Right atrium auricular region (tissue), 2 donors: Measurements from ENCODE around the gene VPS4A. TPM values are rescaled to one million over a fixed set of nuclear protein-coding genes. Genes with fewer than 3 reads are reported as not detected.

Experiments used
- DNase-seq: peaks from one replicate; pipeline ENCODE4 v3.0.0-alpha.2; 2019; ENCODE audit warnings: low spot score
- H3K27ac ChIP-seq, 2 donors: fragments of 200-600 bp; sonication (generic); 1 replicate in 1 of 2; 2 replicates in 1 of 2; pipeline ENCODE4 v1.5.1; 2016 to 2019
- H3K27me3 ChIP-seq, 2 donors: fragments of 200-600 bp; sonication (generic); one replicate each; pipeline versions ENCODE4 v1.5.1 to v1.6.0; 2017 to 2019
- H3K36me3 ChIP-seq: fragments of 200-600 bp; sonication (generic); one replicate; pipeline ENCODE4 v1.5.1; 2016
- H3K4me1 ChIP-seq, 2 donors: fragments of 200-600 bp; sonication (generic); one replicate each; pipeline versions ENCODE4 v1.5.1 to v1.6.0; 2017 to 2019
- H3K4me3 ChIP-seq, 2 donors: fragments of 200-600 bp; sonication (generic); 1 replicate in 1 of 2; 2 replicates in 1 of 2; pipeline ENCODE4 v1.5.1; 2017 to 2019; ENCODE audit warnings: mild to moderate bottlenecking in 1 of 2, moderate library complexity in 1 of 2
- H3K9me3 ChIP-seq, 2 donors: fragments of 200-600 bp; sonication (generic); one replicate each; pipeline ENCODE4 v1.5.1; 2019
- CTCF ChIP-seq, 2 donors: fragments of 200-600 bp; sonication (generic); IDR thresholded peaks; one replicate each; pipeline ENCODE4 v1.5.1; 2019; ENCODE audit warnings: antibody characterized with exemption in 2 of 2
- total RNA-seq, 2 donors: library from RNA; depleted of rRNA; stranded (reverse); fragments of >200 nt; gene quantifications; one replicate each; pipeline ENCODE4 v1.1.0, GENCODE V29; 2016

Gene VPS4A
- total RNA-seq, 2 donors from 2014 or later = 25.4 to 36.4 TPM

GRCh38 chr16:69309316-69309715 is 1.8 kb upstream of the VPS4A start:
- Histone ChIP-seq H3K27ac (no peak overlapping the region), H3K27me3 (no peaks in the 10 kb centered on the region), H3K4me1 (peaks cover 0 to 21% of the 10 kb centered on the region in 2 donors), H3K4me3 (no peak overlapping the region), H3K9me3 (no peaks in the 10 kb centered on the region), H3K36me3 (no peaks in the 10 kb centered on the region)
- TF ChIP-seq CTCF (IDR thresholded peaks at IDR 0.05) = no peak
- DNase-seq = no peak

- DNase-seq = no peak
These were observed 610 bp downstream of the VPS4A start for GRCh38 chr16:69311533-69312387.

GRCh38 chr16:69313469-69313868 is 2.3 kb downstream of the VPS4A start:
- no peak overlapping the region for H3K27ac ChIP-seq
- peaks cover 29% of the 10 kb centered on the region for H3K36me3 ChIP-seq

More at GRCh38 chr16:69311533-69312387, 610 bp downstream of the VPS4A start:
- Histone ChIP-seq H3K27me3 (no peaks in the 10 kb centered on the region), H3K27ac (peak overlapping the region; percentile 82 to 89), H3K4me1 (peaks cover 0 to 21% of the 10 kb centered on the region in 2 donors), H3K4me3 (peak overlapping the region; percentile 87 to 92), H3K9me3 (no peaks in the 10 kb centered on the region), H3K36me3 (peaks cover 17% of the 10 kb centered on the region)
- TF ChIP-seq CTCF (IDR thresholded peaks at IDR 0.05) = no peak

GRCh38 chr16:69314534-69314933 is 3.4 kb downstream of the VPS4A start:
- no peak for TF ChIP-seq CTCF (IDR thresholded peaks at IDR 0.05)
- no peak for DNase-seq
- Histone ChIP-seq H3K9me3 (no peaks in the 10 kb centered on the region), H3K27ac (no peak overlapping the region), H3K4me1 (peaks cover 0 to 21% of the 10 kb centered on the region in 2 donors), H3K27me3 (no peaks in the 10 kb centered on the region), H3K36me3 (peaks cover 40% of the 10 kb centered on the region), H3K4me3 (no peak overlapping the region)

More at GRCh38 chr16:69313469-69313868, 2.3 kb downstream of the VPS4A start:
- no peak for TF ChIP-seq CTCF (IDR thresholded peaks at IDR 0.05)
- no peak for DNase-seq
- no peaks in the 10 kb centered on the region for H3K27me3 ChIP-seq
- peaks cover 0 to 21% of the 10 kb centered on the region in 2 donors for H3K4me1 ChIP-seq
- H3K4me3 ChIP-seq = no peak overlapping the region
- no peaks in the 10 kb centered on the region for H3K9me3 ChIP-seq

GRCh38 chr16:69315486-69316311 is 4.5 kb downstream of the VPS4A start:
- Histone ChIP-seq H3K9me3 (no peaks in the 10 kb centered on the region), H3K36me3 (peaks cover 51% of the 10 kb centered on the region), H3K4me3 (no peak overlapping the region), H3K4me1 (peaks cover 0 to 18% of the 10 kb centered on the region in 2 donors), H3K27me3 (no peaks in the 10 kb centered on the region), H3K27ac (no peak overlapping the region)
- TF ChIP-seq CTCF (IDR thresholded peaks at IDR 0.05) = no peak
- DNase-seq = no peak
